Ureter (tissue), 1 donor: ENCODE measurements around the gene SLC24A3. TPM values are rescaled to one million over a fixed set of nuclear protein-coding genes. Genes with fewer than 3 reads are reported as not detected.

Experiments used
- DNase-seq: peaks from one replicate; pipeline ENCODE4 v3.0.0-alpha.2; 2020; ENCODE audit warnings: low spot score
- total RNA-seq: library from RNA; stranded (reverse); gene quantifications from one replicate; pipeline ENCODE4 v1.2.4, GENCODE V29; 2023
- donor health status: DM: yes; HTN: yes; CAD: no.

Gene SLC24A3
- total RNA-seq, 1 donor from 2014 or later = 17.1 TPM

DNA sequence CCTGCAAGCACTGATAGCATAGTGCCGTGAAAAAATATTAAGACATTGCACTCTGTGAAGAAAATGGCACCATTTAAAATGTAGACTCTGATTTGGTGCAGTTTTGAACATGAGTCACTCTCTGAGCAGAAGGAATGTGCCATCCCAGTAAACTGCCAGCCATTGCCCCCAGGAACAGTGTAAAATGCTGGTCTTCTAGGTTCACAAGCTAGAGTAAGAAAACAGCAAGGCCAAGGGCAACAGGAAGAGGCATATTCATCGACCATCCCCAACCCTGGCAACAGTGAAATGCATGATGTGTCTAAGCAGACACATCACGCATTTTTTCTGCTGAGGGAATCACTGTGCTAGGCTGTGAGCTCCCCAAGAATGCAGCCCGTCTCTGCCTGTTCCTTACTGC lies 382.5 kb downstream of the SLC24A3 start:
- DNase-seq = no peak

DNA sequence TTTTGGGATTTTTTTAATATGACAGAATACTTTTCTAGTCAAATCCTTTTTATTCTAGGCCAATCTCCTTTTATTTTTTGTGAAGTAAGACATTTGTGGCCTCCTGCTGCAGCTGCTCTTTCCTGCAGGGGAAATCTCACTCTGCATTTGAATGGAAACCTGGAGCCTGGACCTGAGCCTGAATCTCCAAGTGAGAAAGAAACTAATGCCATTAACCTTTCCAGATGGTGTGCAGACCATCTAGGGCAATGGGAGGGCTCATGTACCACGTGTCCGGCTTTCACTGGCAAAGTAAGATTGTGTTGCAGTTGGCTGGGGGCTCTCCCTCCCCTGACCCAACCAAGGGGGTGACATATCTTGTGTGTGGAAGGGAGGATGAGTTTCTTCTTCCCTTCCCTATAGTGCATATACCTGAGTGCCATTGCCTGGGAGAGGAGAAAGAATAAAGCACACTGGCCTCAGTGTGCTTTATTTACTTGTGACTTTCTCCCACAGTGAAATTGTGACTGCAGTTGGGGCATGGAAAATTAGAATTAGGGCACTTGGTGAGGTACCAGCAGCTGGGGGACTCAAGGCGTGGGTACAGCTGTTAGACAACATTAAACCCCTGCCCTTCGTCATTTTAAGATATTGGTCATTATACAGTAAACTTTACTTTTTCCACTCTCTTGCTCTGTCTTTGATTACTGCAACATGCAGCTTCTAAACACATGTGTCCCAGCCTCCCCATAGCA lies 385.8 kb downstream of the SLC24A3 start:
- no peak for DNase-seq

DNA sequence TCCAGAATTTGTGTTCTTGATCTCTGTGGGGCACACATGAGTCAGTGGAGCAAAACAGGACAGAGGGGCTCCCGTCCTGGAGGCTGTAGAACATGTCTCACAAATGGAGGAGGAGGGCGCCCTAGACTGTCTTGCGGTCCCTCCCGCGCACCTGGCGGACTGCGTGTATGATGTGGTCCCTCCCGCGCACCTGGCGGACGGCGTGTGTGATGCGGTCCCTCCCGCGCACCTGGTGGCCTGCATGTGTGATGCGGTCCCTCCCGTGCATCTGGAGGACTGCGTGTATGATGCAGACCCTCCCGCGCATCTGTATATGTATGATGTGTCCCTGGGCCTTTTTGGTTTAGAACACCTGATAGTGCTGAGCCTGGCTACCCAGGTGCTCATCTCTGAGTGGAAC lies 386.8 kb downstream of the SLC24A3 start:
- DNase-seq = no peak

DNA sequence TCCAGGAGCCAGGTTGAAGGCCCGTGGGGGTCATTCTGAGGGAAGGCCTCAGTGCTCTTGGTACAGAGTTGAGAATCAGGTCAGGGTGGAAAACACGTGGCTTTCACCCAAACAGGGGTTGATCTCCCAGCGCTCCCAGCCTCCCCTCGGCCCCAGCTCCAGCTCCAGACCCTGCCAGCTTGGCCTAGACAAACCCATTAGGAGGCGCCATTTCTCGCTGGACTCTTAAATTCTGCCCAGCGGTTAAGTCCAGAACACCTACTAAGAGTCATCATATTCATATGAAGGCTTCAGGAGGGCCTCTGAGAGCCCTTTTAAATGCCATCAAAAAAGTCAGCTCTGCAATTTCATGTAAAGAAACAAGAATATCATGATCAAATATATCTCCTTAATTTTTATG lies 387.6 kb downstream of the SLC24A3 start:
- DNase-seq = no peak

DNA sequence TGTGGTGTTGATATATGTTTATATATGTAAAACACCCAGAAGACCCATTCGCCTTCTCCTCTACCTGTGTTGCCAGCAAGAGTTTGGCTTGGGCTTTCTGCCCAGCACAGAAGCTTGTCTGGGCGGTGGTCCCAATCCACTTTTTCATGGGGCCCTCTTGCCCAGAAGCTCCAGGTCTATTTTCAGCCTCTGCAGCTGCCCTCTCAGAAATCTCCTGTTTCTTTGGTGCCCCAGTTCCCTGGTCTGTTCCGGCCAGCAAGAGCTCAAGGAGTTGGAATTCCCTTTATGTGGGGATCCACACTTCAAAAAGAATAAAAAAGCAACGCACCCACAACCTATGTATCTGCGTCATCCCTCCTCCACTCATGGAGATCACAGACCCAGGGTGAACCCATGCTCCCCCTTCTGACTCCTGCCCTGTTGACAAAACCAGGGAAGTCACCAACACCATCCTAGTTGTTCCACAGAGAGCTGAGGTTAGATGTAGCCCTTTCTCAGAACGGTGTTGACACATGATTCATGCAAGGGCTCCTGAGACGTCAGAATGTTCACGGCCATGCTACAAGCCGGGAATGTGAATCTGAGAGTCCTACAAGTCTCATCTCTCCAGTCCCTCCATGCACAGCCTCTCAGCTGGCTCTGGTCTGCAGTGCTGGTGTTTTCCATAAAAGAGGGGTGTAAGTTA lies 388.8 kb downstream of the SLC24A3 start:
- DNase-seq = no peak

DNA sequence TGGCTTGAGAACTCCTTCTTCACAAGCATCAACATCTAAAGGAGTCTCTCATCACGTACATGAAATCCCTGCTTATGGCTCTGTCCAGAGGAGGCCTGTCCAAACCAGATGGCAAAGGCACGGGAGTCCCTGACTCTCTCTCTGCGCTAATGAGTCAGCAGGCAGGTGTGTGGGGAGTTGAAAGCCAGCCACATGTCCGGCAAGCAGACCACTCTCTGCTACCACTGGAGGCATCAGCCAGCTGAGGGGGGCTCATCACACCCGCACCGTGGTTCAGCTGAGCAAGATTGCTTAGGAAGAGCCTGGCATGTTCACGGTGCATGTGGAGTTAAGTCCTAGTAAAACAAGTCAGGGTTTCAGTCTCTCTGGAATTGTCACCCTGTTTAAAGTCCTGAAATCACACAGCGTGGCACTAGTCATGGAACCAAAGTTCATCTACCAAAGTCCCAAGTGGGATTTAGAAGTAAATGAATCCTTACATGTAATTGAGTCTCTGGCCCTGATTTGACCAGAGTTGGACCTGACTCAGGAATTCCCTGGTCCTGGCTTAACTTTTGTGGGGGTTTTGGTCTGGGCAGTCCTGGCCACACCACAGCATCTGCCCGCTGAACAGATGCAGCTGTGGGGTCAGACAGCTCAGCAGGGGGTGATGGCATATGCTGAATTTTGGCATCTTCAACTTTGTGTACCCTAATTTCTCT lies 390.4 kb downstream of the SLC24A3 start:
- no peak for DNase-seq

DNA sequence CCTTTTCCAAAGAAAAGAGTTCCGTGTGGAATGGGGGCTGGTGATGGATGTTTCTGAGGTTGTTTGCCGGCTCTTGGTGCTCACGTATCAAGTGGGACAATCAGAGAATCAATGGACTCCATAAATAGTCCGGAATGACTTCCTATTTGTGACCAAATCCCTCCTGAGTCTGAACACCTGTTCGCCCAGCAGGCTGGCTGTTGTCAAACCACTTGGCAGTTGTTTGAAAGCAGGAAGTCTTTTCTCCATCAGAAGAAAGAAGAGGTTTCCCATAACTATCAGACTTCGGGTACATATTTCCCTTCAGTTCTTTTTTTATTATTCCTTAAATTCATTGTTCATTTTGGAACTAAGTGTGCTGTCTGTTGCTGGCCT lies 390.9 kb downstream of the SLC24A3 start:
- no peak for DNase-seq

DNA sequence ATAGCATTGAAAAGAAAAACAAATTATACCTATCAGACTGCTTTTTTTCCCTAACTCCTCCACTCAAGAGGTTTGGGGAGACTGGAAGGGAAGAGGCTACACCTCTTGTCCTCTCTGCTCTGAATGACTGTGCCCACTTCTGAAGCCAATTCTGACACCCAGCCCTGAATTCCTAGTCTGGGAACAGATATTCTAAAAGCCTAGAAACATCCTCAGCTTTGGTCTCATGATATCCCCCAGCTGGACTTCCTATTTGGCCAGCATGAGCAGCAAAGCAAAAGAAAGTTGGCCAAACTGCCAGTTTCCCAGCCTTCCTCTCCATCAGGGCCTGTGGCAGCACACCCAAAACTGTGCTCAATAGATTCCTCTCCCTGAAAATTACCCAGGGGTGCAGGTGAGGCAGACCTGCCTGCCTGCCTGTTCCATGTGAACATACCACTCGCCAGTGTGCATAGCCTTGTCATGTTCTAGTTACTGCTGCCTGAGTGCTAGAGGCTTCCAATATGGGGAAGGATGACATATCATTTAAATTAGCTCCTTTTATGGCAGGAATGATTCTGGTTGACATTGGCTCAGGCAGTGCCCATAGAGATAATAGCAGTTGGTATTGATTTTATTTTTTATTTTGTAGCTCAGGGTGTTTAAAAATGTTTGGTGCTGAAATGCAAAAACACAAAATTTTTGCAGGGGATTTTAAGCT lies 393.5 kb downstream of the SLC24A3 start:
- no peak for DNase-seq

DNA sequence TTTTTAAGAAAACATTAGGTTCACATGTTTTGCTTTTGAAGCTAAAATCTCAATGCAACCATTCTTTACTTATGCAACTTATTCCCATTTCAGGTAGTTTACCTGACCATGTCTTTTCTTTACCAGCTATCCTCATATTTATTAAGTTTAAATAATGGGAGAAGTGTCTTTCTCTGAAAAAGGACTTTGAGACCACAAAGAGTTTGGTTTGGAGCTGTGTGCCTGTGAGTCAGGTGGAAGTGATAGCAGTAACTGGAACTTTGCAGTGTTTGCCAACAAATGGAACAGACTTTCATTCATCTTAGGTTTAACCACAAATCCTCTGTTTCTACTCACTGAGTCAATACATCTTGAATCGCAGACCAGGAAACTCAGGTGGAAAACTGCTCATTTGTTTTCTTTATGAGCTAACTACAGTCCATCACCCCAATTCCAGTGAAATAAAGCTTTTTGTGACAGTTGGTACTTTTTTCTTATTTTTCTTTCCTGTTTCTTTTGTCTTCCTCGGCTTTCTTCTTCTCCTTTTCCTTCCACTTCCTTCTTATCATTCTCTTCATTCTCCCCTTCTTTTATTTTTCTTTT lies 397.3 kb downstream of the SLC24A3 start:
- no peak for DNase-seq

DNA sequence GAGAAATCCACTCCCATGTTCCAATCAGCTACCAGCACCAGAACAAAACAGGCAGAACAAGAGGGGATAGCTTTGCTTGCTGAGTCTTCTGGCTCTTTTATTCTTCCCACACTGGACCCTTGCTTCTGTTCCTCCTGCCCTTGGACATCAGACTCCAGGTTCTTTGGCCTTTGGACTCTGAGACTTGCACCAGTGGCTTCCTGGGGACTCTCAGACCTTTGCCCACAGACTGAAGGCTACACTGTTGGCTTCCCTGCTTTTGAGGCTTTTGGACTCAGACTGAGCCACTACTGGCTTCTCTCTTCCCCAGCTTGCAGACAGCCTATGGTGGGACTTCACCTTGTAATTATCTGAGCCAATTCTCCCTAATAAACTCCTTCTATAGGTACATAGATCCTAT lies 403.2 kb downstream of the SLC24A3 start:
- no peak for DNase-seq

DNA sequence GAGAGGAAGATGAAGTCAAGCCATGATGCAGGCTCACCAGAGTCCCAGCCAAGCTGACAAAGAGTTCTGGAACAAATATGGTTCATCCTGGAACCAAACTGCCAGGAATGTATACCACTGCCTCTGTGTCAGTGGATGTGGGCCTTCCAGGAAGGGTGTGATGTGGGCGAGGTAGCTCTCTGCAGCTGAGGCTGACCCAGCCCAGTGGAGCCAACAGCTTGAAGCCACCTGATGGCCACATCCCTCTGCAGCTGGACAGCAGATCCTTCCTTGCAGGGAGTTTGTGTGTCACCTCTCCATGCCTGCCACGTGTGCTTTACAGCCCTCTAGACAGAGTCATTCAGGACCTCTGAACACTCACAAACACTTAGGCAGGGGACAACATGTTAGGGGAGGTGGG lies 403.6 kb downstream of the SLC24A3 start:
- no peak for DNase-seq

DNA sequence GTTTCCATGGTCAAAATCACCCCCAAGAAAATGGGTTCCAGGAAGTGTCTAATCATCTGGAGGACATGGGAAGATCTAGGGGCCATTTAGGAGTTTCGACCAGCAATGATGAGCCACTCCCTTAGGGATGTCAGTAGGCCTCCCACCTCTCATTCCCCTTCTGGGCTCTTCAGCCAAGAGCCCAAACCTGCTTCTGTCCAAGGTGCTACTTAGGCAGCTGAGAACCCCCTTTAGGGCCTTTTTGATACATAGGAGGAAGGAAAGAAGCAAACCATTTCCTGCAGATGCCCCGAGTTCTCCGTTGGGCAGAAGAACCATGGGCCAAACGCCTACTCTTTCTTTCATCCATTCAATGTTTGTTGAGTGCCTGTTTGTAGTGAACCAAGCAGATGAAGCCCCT lies 404.2 kb downstream of the SLC24A3 start:
- DNase-seq = no peak

DNA sequence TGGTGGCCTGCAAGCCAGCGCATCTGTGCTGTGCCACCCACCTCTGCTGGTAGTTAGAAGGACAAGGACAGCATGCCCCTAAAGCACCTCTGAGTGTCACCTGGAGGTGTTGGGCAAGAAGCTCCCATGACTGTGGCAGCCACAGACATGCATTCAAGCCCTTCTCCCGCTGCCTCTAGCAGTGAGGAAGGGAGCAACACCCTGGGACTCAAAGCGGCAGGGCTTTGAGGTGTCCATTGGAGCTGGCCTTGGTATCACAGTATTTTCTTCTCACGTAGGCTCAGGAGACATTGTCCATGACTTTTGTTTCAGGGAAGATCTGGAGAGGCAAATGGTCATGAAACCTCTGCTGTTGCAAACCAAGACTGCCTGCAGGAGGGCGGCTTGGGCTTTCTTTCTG lies 404.8 kb downstream of the SLC24A3 start:
- DNase-seq = no peak

DNA sequence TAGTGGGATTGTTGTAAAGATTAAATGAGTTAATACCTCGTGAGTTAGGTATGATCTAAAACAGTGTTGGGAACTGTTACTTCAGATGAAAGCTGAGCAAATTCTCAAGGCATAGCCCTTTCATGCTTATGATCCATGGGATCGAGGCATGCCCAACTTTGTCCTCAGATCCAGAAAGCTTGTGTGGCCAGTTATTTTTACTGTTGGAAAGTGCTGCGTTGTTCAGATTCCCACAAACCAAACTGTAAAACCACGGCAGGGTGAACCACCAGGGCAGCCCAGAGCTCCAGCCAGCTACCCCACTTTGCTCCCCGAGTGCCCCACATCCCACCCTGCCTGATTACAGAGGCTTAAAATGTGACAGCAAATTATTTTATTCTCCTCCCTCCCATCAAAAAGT lies 406.3 kb downstream of the SLC24A3 start:
- no peak for DNase-seq

DNA sequence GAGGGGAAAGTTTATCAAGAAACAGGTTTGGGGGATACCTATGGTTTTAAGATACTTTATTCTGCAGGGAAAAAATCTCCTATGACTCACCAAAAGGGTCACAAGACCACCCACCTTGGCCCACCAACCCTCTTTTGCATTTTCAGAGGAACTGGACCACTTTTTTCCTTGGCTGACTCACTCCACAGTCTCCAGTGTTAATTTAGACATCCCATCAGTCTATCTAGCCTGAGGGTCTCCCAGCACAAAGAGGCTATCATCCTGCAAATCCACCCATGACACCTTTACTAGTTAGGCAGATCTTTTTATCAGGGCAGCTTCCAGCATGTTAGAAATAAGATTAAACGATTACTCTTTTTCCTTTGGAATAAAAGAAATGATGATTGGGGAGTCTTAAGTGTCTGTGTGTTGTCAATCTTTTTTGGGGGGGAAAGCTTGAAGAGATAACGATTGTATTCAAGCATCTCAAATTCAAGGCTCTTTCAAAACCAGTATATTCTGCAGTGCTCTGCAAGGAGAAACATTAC lies 407.5 kb downstream of the SLC24A3 start:
- no peak for DNase-seq

DNA sequence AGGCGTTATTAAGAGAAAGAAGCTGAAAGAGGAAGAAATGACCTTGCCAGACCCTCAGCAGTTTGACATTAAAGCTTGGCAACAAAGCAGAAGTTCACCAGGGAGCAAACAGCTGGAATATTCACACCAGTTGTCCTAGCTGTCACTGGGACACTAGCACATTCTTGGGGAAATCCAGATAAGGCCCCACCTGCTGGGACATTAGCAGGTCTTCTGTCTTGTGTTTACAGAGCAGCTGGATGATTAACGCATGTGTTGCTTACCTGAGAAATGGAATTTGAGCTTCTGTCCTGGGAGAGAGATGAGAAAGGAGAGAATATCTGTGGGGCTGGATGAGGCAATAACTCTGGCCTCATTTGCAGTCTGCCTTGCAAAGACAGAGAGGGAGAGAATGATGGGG lies 408.0 kb downstream of the SLC24A3 start:
- no peak for DNase-seq

DNA sequence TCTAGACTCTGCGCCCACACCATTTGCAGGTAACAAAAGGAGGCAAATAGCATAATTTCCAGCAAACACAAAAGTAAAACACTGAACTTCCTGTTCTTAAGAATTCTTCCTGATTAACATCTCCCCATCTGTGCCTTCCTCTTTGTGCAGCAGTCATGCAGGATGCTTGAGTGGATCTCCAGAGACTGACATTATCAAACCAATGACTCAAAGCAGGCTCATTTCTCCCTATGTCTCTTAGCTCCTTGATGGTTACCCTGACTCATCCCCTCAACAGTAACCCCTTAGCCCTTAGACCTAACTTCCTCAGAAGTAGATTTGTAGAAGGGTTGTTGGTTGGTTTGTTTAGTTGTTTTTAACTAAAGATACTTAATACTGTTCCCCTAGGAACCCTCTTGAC lies 408.6 kb downstream of the SLC24A3 start:
- no peak for DNase-seq

DNA sequence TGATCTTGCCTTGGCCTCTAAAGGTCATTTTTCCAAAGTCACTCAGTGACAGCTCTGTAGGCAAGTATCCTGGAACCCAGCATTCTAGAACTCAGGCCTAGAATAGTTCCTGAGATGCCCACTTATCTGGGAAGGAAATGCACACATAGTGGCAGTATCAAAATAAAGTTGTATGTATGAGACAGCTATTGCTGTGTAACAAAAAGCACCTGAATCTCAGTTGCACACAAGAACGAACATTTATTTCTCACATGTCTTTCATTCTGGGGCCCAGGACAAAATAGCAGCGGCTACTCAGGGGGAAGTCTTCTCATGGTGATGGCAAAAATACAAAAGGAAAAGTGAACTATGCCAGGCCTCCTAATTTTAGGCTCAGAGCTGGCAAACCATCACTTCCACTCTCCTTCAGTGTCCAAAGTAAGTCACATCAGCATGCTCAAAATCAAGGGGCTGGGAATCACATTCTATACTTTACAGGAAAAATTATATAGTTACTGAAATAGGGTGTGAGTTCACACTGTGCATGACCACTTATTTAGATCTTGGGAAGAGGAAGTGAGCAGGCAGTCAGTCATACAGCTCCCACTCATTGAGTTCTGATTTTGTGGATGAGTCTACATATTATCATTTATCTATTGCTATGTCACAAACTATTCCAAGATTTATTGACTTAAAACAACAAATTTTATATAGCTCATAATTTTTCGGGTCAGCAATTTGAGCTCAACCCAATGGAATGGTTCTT lies 412.0 kb downstream of the SLC24A3 start:
- DNase-seq = no peak

DNA sequence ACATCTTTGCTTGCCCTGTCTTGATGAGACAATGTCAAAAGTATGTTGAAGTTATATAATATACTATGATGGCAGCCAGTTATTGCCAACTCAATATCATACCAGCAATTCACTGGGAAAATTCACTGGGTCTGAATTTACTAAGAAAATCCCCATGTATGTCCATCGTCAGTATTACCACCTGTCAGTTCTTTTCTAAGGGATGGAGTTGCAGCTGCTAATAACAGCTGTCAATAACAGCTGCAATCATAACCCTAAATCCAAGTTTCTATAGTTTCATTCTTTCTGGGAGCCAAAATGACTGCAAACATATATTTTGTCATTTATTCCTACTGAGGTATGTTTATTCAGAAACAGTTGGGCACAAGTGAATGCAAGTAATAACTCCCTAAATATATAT lies 413.0 kb downstream of the SLC24A3 start:
- DNase-seq = no peak

DNA sequence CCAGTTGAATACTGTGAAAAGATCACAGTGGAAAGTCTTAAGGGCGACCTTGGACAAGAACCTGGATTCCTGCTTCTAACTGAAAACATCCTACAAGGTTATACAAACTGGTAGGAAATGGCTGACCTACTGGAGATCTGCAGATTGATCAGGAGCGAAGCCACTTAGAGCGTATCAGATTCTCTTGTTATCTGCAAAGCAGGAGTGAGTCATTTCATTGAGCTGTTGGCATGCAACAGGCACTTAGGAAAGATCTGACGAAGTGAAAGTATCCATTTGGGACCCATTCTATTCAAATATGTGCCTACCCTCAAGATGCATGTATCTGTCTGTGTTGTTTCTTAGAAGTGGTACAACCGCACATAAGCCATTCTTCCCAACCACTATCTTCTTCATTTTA lies 414.5 kb downstream of the SLC24A3 start:
- DNase-seq = no peak

DNA sequence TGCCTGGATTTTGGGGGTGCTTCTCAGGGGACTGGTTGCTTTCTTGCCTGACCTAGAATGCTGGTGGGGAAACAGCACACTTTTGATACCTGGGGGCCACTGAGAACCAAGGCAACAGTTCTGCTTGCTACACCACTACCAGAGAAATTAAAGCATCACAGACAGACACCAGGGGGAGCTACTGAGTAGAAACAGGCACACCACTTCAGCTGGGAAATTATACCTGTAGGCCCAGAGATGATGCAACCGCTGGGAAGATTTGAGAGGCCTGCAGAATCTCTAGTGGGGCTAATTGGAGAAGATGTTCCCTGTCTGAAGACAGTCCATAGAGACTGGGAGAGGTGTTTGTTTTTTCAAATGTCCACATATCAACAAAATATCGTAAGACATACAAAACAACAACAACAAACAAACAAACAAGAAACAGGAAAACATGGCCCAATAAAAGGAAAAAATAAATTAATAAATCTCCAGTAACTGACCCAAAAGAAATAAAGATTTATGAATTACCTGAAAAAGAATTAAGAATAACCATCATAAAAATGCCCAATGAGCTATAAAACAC lies 416.2 kb downstream of the SLC24A3 start:
- DNase-seq = peak; percentile 66
